Stimulated activated CD4-positive, alpha-beta T cell treated with anti-CD3 and anti-CD28 coated beads, TNF-alpha, amount 100 ng/mL, for 24 hours (primary cell): ENCODE results near the gene BCORL1.

Source experiments
- DNase-seq, 3 experiments: peaks; one replicate each; pipeline ENCODE4 v3.0.0-alpha.2; 2020; ENCODE audit warnings: low read depth in 3 of 3

BCORL1 gene

GRCh38 chrX:130091980-130092522, 109.6 kb downstream of the BCORL1 start:
- peak in 2 of 3 experiments; percentile 50 to 83 for DNase-seq

- no peak for DNase-seq
Measured at GRCh38 chrX:130093271-130093670, 110.8 kb downstream of the BCORL1 start.

GRCh38 chrX:130094696-130095095, 112.3 kb downstream of the BCORL1 start:
- DNase-seq = no peak

GRCh38 chrX:130095249-130096030, 113.0 kb downstream of the BCORL1 start:
- no peak for DNase-seq

- no peak for DNase-seq
Measured at GRCh38 chrX:130097507-130098209, 115.2 kb downstream of the BCORL1 start.

GRCh38 chrX:130098210-130098552, 115.7 kb downstream of the BCORL1 start:
- no peak for DNase-seq

GRCh38 chrX:130100180-130100579, 117.7 kb downstream of the BCORL1 start:
- DNase-seq = no peak

- no peak for DNase-seq
Measured at GRCh38 chrX:130103605-130104004, 121.2 kb downstream of the BCORL1 start.

GRCh38 chrX:130105244-130105643, 122.8 kb downstream of the BCORL1 start:
- no peak for DNase-seq

GRCh38 chrX:130106071-130106470, 123.6 kb downstream of the BCORL1 start:
- DNase-seq = no peak
